ENCODE results near the gene EEA1. TPM values are rescaled to one million over a fixed set of nuclear protein-coding genes. Genes with fewer than 3 reads are reported as not detected.
A peak's percentile ranks its signal among the peaks of the same experiment; 100 is the strongest.

EEA1 gene
- total RNA-seq, 1 experiment from 2014 or later, result 14.9 TPM

GRCh38 chr12:92899386-92900001 lies 29.6 kb downstream of the EEA1 start:
- no peak overlapping the region for H3K9ac ChIP-seq (ENCODE audit: extremely low read depth, insufficient read length, low read length)
- H3K4me2 ChIP-seq (ENCODE audit: insufficient read depth, insufficient read length, low read length), result no peak overlapping the region
- Mint-ChIP-seq H3K27me3 (ENCODE audit: low read depth) (no peaks in the 10 kb centered on the region), H3K4me1 (peaks cover 8 to 12% of the 10 kb centered on the region in 2 experiments), H3K4me3 (no peak overlapping the region), H3K36me3 (ENCODE audit: insufficient read depth in 1 of 3, low read depth in 3 of 3) (peaks cover 8 to 27% (median 9%) of the 10 kb centered on the region in 3 experiments), H3K9me3 (no peaks in the 10 kb centered on the region), H3K27ac (peak overlapping the region in 2 of 3 experiments; percentile 48 to 52; a peak in 2 of 7 replicates)
- H4K91ac ChIP-seq (ENCODE audit: insufficient read length, low read depth, low read length), result no peak overlapping the region
- TF ChIP-seq CTCF (conservative IDR thresholded peaks at IDR 0.05), result no peak
- H3K4ac ChIP-seq (ENCODE audit: low read depth, low read length), result no peak overlapping the region
- H3T11ph ChIP-seq (ENCODE audit: low read length), result no peak overlapping the region
- no peaks in the 10 kb centered on the region for H3K27me3 ChIP-seq (ENCODE audit: insufficient read depth, low read length)
- no peak overlapping the region for H3K18ac ChIP-seq (ENCODE audit: insufficient read length, low read depth, low read length)
- no peaks in the 10 kb centered on the region for H3K79me2 ChIP-seq (ENCODE audit: insufficient read depth, low read length)
- H4K5ac ChIP-seq (ENCODE audit: insufficient read length, low read depth, low read length), result no peak overlapping the region
- no peaks in the 10 kb centered on the region for H3K23me2 ChIP-seq (ENCODE audit: insufficient read length, low read depth, low read length, poor library complexity, severe bottlenecking)
- H2BK120ac ChIP-seq (ENCODE audit: low read depth, low read length, poor library complexity, severe bottlenecking), result no peak overlapping the region
- H3K4me1 ChIP-seq (ENCODE audit: insufficient read depth, low read length), result no peaks in the 10 kb centered on the region; the same call in 1 of the 2 replicates
- no peak overlapping the region for H2AK5ac ChIP-seq (ENCODE audit: insufficient read length, low read length)
- no peak overlapping the region for H2AFZ ChIP-seq (ENCODE audit: low read length)
- no peak overlapping the region for H2BK5ac ChIP-seq (ENCODE audit: insufficient read length, low read length)
- WGBS (ENCODE audit: extremely low coverage, insufficient read length, low lambda C conversion rate), result no CpG with 5 or more reads among the region's 3 CpGs
- H3K23ac ChIP-seq (ENCODE audit: insufficient read length, low read depth, low read length), result no peak overlapping the region
- H3K79me1 ChIP-seq (ENCODE audit: insufficient read depth, low read depth, low read length, poor library complexity, severe bottlenecking), result peaks cover 1% of the 10 kb centered on the region
- no peak overlapping the region for H2BK20ac ChIP-seq (ENCODE audit: low read depth, low read length, poor library complexity, severe bottlenecking)
- no peak overlapping the region for H3K56ac ChIP-seq (ENCODE audit: insufficient read length, low read depth, low read length)
- H3K14ac ChIP-seq (ENCODE audit: insufficient read depth, low read length), result no peak overlapping the region
- H4K20me1 ChIP-seq (ENCODE audit: control insufficient read depth, insufficient read depth, insufficient read length), result no peaks in the 10 kb centered on the region
- no peak overlapping the region for H2BK12ac ChIP-seq (ENCODE audit: insufficient read length, low read depth, low read length)
- no peak overlapping the region for H2BK15ac ChIP-seq (ENCODE audit: low read depth, low read length)
- no peaks in the 10 kb centered on the region for H3K9me3 ChIP-seq (ENCODE audit: control insufficient read depth, low read depth, low read length)
- H3K27ac ChIP-seq (ENCODE audit: insufficient read length, low read depth, low read length), result no peak overlapping the region
- no peak for DNase-seq
- no peak overlapping the region for H4K8ac ChIP-seq (replicated peaks; ENCODE audit: insufficient read length, low read depth, low read length)

Measured in H9 (cell line).